B cell (primary cell): ENCODE results near the gene CLECL1. TPM values are rescaled to one million over a fixed set of nuclear protein-coding genes. Genes with fewer than 3 reads are reported as not detected.
A peak's percentile ranks its signal among the peaks of the same experiment; 100 is the strongest.

Source experiments
- ATAC-seq: fragments of 200-7000 bp; cut with Tn5 transposase; one replicate; pipeline ENCODE4 v1.10.0; 2021; ENCODE audit warnings: low read depth, mild to moderate bottlenecking, moderate number of reproducible peaks, moderate library complexity
- CTCF ChIA-PET: fragments of 350-600 bp; sonication (Branson Sonifier 250); formaldehyde crosslinking; loops from one replicate; lab custom pipeline; 2021; ENCODE audit warnings: antibody characterized with exemption, inconsistent platforms; lab: Charles Lee
- POLR2A ChIA-PET: fragments of 350-600 bp; sonication (Branson Sonifier 250); formaldehyde crosslinking; loops from one replicate; lab custom pipeline; 2021; ENCODE audit warnings: antibody characterized with exemption; lab: Charles Lee
- DNase-seq: peaks from one replicate; pipeline ENCODE4 v3.0.0; 2013
- H2AFZ ChIP-seq: 2 replicates; pipeline ENCODE4 v1.6.1; 2012; ENCODE audit warnings: mild to moderate bottlenecking, low read depth, low read length; ENCODE audit not compliant: insufficient read depth, poor library complexity, severe bottlenecking
- H3K27ac ChIP-seq, 2 donors: 1 replicate in 1 of 2; 2 replicates in 1 of 2; pipeline ENCODE4 v1.5.1; 2012 to 2013; ENCODE audit warnings: low read length in 2 of 2, mild to moderate bottlenecking in 2 of 2, moderate library complexity in 1 of 2
- H3K27me3 ChIP-seq, 4 experiments: fragments of 200-600 bp in 1 of 4; sonication (generic) in 1 of 4; replicated peaks in 1 of 4; 1 replicate in 2 of 4; 2 replicates in 2 of 4; pipeline versions ENCODE4 v1.6.1 to v1.7.0; 2013 to 2016; ENCODE audit warnings: low read length in 3 of 4, mild to moderate bottlenecking in 2 of 4, mixed read lengths in 1 of 4, moderate library complexity in 1 of 4; ENCODE audit not compliant: insufficient read depth in 4 of 4, control insufficient read depth in 3 of 4; ENCODE audit errors: control extremely low read depth in 1 of 4
- H3K36me3 ChIP-seq, 2 experiments: replicated peaks in 1 of 2; 1 replicate in 1 of 2; 2 replicates in 1 of 2; pipeline versions ENCODE4 v1.6.1 to v1.7.1; 2013; ENCODE audit warnings: low read length in 1 of 2; ENCODE audit not compliant: insufficient read depth in 2 of 2, control insufficient read depth in 1 of 2; ENCODE audit errors: control extremely low read depth in 1 of 2, extremely low read depth in 1 of 2
- H3K4me1 ChIP-seq, 2 donors: fragments of 200-600 bp in 1 of 2; sonication (generic) in 1 of 2; 1 replicate in 1 of 2; 2 replicates in 1 of 2; pipeline versions ENCODE4 v1.5.1 to v1.6.1; 2013 to 2017; ENCODE audit warnings: low read length in 2 of 2; ENCODE audit not compliant: control insufficient read depth in 2 of 2, insufficient read depth in 2 of 2
- H3K4me2 ChIP-seq: replicated peaks from 2 replicates; pipeline ENCODE3; 2012; ENCODE audit warnings: mild to moderate bottlenecking, low read depth, low read length; ENCODE audit not compliant: poor library complexity, severe bottlenecking
- H3K4me3 ChIP-seq, 5 experiments: fragments of 200-600 bp in 1 of 5; sonication (generic) in 1 of 5; 1 replicate in 3 of 5; 2 replicates in 2 of 5; pipeline versions ENCODE4 v1.5.1 to v1.7.0; 2011 to 2016; ENCODE audit warnings: low read length in 4 of 5, mild to moderate bottlenecking in 4 of 5, low read depth in 2 of 5, control low read depth in 1 of 5, moderate library complexity in 1 of 5; ENCODE audit not compliant: insufficient read depth in 1 of 5; ENCODE audit errors: control extremely low read depth in 1 of 5, extremely low read depth in 1 of 5
- H3K79me2 ChIP-seq: fragments of 200-600 bp; sonication (generic); one replicate; pipeline ENCODE4 v1.6.0; 2016; ENCODE audit warnings: low read length; ENCODE audit not compliant: control insufficient read depth, insufficient read depth
- H3K9ac ChIP-seq: fragments of 200-600 bp; sonication (generic); 2 replicates; pipeline ENCODE4 v1.6.1; 2017; ENCODE audit warnings: mild to moderate bottlenecking, low read length, moderate library complexity
- H3K9me3 ChIP-seq, 3 donors: one replicate each; pipeline versions ENCODE4 v1.6.1 to v1.7.1; 2013; ENCODE audit warnings: low read length in 2 of 3; ENCODE audit not compliant: control insufficient read depth in 2 of 3, insufficient read depth in 1 of 3; ENCODE audit errors: control extremely low read depth in 1 of 3
- H4K20me1 ChIP-seq: 2 replicates; pipeline ENCODE4 v1.6.0; 2012; ENCODE audit warnings: mild to moderate bottlenecking, low read length; ENCODE audit not compliant: insufficient read depth, control insufficient read depth, poor library complexity, severe bottlenecking
- H3K27ac Mint-ChIP-seq: one replicate; pipeline ENCODE4 v1.8.0; 2021; ENCODE audit warnings: mixed read lengths
- H3K27me3 Mint-ChIP-seq: one replicate; pipeline ENCODE4 v1.8.0; 2021; ENCODE audit warnings: mixed read lengths
- H3K4me1 Mint-ChIP-seq: one replicate; pipeline ENCODE4 v1.8.0; 2021; ENCODE audit warnings: mixed read lengths
- H3K4me3 Mint-ChIP-seq: one replicate; pipeline ENCODE4 v1.8.0; 2021; ENCODE audit warnings: mixed read lengths
- H3K9me3 Mint-ChIP-seq: one replicate; pipeline ENCODE4 v1.8.0; 2022; ENCODE audit warnings: mixed read lengths; ENCODE audit not compliant: insufficient read depth
- CTCF ChIP-seq: fragments of 200-600 bp; IDR thresholded peaks from one replicate; pipeline ENCODE4 v1.8.0; 2022; ENCODE audit warnings: antibody characterized with exemption, mild to moderate bottlenecking
- EZH2 ChIP-seq: IDR thresholded peaks from 2 replicates; pipeline ENCODE4 v1.6.1; 2012; ENCODE audit warnings: borderline replicate concordance, low read depth, mild to moderate bottlenecking, moderate library complexity, low read length; ENCODE audit not compliant: insufficient read depth, poor library complexity, severe bottlenecking
- WGBS: methylation state at CpG from one replicate; pipeline ENCODE4 v1.1.5; 2013; ENCODE audit warnings: missing lambda C conversion rate; ENCODE audit not compliant: insufficient coverage; 5-methylcytosine and 5-hydroxymethylcytosine counted together
- intact Hi-C: fragments of 100-400 bp; cut with micrococcal nuclease; formaldehyde crosslinking; loops from one replicate; pipeline ENCODE4 v1.10.0; 2022
- polyA plus RNA-seq: library from polyadenylated mRNA; depleted of rRNA; stranded (reverse); fragments of >200 nt; gene quantifications from 2 replicates; pipeline ENCODE4 v1.2.3, GENCODE V29; 2012
- total RNA-seq, 2 donors: library from RNA; stranded (reverse); fragments of 120-200 nt in 1 of 2; gene quantifications; 1 replicate in 1 of 2; 2 replicates in 1 of 2; pipeline versions ENCODE4 v1.2.3 to v1.2.4, GENCODE V29; 2013 to 2022

Gene CLECL1
- total and polyA plus RNA-seq, 2 donors (not counting 1 experiment from before 2014, with no cell fraction given): 30.7 to 51.4 TPM

- Histone ChIP-seq H3K27me3 (no peaks in the 10 kb centered on the region), H3K36me3 (no peaks in the 10 kb centered on the region), H4K20me1 (no peaks in the 10 kb centered on the region), H2AFZ (no peak overlapping the region), H3K79me2 (no peaks in the 10 kb centered on the region), H3K9ac (no peak overlapping the region), H3K9me3 (no peaks in the 10 kb centered on the region), H3K4me2 (peak overlapping the region; percentile 36), H3K4me1 (peaks cover 3 to 15% of the 10 kb centered on the region in 2 donors), H3K4me3 (peak overlapping the region in 1 of 5 experiments; percentile 27), H3K27ac (no peak overlapping the region)
- Mint-ChIP-seq H3K9me3 (no peaks in the 10 kb centered on the region), H3K4me3 (no peak overlapping the region), H3K4me1 (peaks cover 26% of the 10 kb centered on the region), H3K27ac (no peak overlapping the region), H3K27me3 (no peaks in the 10 kb centered on the region)
- ChIA-PET POLR2A (no interaction called here), CTCF (interaction anchor here (1.2 to 3.4 kb wide), 2 partner anchors 28 to 32 kb away, joined by 3 to 11 read pairs; no protein-coding TSS in a partner anchor)
- DNase-seq (no peak), ATAC-seq (no peak)
- no peak for TF ChIP-seq CTCF
- TF ChIP-seq EZH2: no peak
- WGBS: no CpG with 5 or more reads among the region's 4 CpGs
- intact Hi-C loops: no loop called here
Observed at GRCh38 chr12:9779209-9779608, 46.3 kb upstream of the CLECL1 start.

- H3K36me3 ChIP-seq: no peaks in the 10 kb centered on the region
- no peak overlapping the region for H3K27ac ChIP-seq
- DNase-seq (no peak), ATAC-seq (no peak)
- intact Hi-C loops: no loop called here
- H3K9me3 ChIP-seq: no peaks in the 10 kb centered on the region
- H3K27me3 Mint-ChIP-seq: no peaks in the 10 kb centered on the region
- WGBS: 100% methylated on average over 1 of the region's 3 CpGs
- ChIA-PET POLR2A (no interaction called here), CTCF (interaction anchor here (0.7 to 3.4 kb wide), 2 partner anchors 23 to 26 kb away, joined by 3 to 11 read pairs; no protein-coding TSS in a partner anchor)
- no peak overlapping the region for H3K27ac Mint-ChIP-seq
- no peaks in the 10 kb centered on the region for H3K79me2 ChIP-seq
- H3K4me3 ChIP-seq: no peak overlapping the region
- no peak overlapping the region for H3K4me3 Mint-ChIP-seq
- no peak overlapping the region for H2AFZ ChIP-seq
- H3K9me3 Mint-ChIP-seq: no peaks in the 10 kb centered on the region
- H3K4me1 Mint-ChIP-seq: peaks cover 34% of the 10 kb centered on the region
- no peak overlapping the region for H3K9ac ChIP-seq
- H4K20me1 ChIP-seq: no peaks in the 10 kb centered on the region
- TF ChIP-seq CTCF (no peak), EZH2 (no peak)
- H3K4me1 ChIP-seq: peaks cover 3 to 22% of the 10 kb centered on the region in 2 donors
- H3K4me2 ChIP-seq: no peak overlapping the region
- no peaks in the 10 kb centered on the region for H3K27me3 ChIP-seq
Observed at GRCh38 chr12:9776781-9777180, 43.9 kb upstream of the CLECL1 start.
